Activated naive CD4-positive, alpha-beta T cell treated with Interleukin-2 at 50 U/mL for 16 hours (primary cell): ENCODE measurements around the gene RPS3.
A peak's percentile ranks its signal among the peaks of the same experiment; 100 is the strongest.

Experiments used
- DNase-seq: peaks from one replicate; pipeline ENCODE4 v3.0.0-alpha.2; 2020

Gene RPS3

GRCh38 chr11:75436806-75437205, 37.5 kb downstream of the RPS3 start:
- no peak for DNase-seq

GRCh38 chr11:75437966-75438659, 38.8 kb downstream of the RPS3 start:
- no peak for DNase-seq

- no peak for DNase-seq
These were observed 39.7 kb downstream of the RPS3 start for GRCh38 chr11:75439026-75439425.

DNA sequence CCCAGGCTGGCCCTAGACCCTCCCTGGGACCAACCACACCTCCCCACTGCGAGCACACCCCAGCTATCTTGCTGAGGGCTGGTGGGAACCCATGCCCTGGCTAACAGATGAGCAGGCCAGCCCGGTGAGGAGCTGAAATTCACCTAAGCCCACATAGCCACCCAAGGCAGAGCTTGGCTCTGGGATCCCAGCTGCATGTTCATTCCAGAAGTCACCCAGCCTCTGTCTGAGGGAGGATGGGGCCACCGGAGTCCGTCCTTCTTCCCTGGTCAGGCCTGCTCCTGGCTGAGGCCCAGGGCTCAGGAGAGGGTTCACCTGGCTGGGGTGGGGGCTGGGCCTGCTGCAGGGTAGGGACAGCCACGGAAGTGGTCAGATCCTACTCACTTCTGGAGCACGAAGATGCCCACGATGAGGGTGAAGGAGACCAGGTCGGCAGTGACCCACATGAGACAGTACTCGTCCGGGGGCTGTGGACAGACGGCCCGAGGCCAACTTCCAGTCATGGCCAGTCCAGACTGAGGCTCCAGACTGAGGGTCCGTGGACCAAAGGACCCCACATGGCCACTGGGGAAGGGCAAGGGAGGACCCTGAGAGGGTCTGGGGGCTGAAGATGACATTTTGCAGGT, 40.3 kb downstream of the RPS3 start:
- DNase-seq, result no peak

DNA sequence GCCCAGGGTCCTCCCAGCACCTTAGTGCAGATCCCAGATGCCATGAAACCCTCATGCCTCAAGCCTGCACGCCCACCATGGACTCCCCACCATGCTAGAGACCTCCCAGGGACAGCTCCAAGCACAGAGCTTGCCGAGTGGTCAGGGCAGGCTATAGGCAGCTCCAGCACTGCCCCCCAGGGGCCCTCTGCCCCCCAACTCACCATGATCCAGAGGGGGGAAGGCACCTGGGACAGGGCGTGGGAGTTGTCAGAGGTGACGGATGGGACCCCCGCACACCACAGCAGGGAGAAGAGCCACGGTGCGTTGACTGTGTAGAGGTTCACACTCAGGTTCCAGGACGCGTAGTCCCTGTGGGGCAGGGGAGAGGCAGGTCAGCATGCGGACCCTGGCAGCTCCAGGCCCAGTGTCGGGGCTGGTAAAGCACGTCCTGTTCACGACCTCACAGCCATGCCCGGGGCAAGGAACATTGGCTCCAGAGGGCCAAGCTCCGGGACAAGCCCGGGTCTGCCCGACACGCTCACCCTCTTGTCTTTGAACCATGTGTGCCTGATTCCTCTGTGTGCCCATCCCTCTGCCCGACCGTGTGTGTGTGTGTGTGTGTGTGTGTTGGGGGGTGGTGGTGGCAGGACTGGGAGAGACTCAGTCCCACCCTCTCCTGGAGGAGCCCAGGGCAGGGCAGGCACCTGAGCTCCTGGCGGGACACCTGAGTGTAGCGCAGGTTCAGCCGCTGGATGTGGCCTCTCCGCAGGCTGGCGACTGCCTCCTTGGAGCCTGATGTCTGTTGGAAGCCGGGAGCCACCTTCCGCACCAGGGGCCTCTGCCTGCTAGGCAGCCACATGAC, 41.9 kb downstream of the RPS3 start:
- DNase-seq, result no peak

GRCh38 chr11:75441804-75442132, 42.5 kb downstream of the RPS3 start:
- no peak for DNase-seq

GRCh38 chr11:75442161-75442885, 43.0 kb downstream of the RPS3 start:
- no peak for DNase-seq

DNA sequence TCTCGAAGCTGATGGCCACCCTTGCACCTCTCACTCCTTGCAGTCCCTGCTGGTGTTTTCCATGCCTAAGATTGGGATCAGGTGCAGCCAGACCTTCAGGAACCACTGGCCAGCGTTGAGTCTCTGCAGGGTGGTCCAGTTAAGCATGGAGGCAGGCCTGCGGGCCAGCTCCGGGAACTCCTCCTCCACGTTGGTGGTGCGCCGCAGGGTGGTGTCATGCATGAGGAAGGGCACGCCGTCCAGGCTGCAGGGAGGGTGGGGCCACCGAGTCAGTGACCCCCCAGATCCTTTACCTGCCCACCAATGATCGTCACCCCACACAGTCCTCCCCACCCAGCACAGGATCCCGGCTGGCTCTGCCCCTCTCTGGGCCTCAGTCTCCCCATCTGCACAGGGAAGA, 43.7 kb downstream of the RPS3 start:
- DNase-seq, result no peak

DNA sequence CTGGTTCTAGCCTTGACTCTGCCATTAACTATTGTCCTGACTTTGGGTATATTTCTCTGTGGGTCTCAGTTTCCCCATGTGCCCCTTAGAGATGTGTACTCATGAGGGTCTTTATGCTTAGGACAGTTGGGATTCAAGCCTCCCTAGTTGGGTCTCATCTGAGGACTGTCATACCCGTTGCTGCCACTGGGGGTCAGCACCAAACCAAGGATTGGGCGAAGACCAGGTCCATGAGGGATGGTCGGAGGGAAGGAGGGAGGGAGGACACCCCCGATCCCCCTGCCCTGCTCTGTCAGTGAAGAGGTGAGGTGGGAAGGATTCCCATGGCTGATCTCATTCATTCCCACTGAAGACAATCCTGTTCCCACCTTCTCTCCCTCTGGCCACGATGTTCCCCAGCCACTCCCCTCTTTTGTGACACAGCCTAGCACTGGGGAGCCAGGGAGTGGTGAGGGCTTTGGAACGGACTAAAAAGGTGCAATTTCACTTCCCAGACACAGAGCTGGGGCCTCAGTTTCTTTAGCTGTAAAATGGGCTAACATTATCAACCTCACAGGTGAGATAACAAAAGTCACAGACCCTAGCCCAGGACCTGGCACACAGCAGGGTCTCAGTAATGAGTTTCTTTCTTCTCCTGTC, 46.1 kb downstream of the RPS3 start:
- DNase-seq, result peak; percentile 77

- DNase-seq, result no peak
These were observed 48.1 kb downstream of the RPS3 start for GRCh38 chr11:75447415-75447814.

GRCh38 chr11:75449271-75449670, 50.0 kb downstream of the RPS3 start:
- no peak for DNase-seq

DNA sequence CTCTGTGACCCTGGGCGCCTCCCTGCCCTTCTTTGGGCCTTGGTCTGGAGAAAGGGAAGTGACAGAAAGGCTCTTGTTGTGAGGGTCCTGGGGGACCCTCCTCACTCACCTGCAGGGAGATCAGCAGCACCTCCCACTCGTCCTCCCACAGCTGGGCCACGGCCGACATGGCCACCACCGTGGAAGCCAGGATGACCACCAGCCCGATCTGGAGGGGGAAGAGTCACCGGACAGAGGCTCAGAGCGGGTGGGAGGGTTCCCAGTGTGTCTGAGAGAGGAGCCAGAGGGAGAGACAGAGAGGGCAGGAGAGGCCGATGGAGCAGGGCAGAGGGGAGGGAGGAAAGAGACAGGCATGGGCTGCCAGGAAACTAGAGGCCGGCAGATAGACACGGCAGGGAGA, 50.5 kb downstream of the RPS3 start:
- no peak for DNase-seq

DNA sequence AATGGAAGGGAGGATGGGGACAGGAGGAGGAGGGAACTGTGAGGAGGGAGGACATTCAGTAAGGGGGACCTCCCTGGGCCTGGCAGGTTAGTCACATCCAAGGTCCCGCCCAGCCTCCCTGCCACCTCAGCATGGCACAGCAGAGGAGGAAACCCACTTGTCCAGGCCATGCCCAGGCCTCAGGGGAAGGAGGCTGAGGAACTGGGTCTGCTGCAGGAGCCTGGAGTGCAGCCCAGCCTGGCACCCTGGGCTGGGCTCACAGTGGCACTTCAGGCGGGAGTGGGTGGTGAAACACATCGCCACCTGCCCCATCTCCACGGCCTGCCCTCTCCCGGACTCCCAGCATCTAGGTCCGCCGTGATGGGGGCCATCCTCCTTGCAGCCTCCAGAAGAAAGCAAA, 50.9 kb downstream of the RPS3 start:
- no peak for DNase-seq

- peak; percentile 41 for DNase-seq
These were observed 51.8 kb downstream of the RPS3 start for GRCh38 chr11:75450826-75451821.

DNA sequence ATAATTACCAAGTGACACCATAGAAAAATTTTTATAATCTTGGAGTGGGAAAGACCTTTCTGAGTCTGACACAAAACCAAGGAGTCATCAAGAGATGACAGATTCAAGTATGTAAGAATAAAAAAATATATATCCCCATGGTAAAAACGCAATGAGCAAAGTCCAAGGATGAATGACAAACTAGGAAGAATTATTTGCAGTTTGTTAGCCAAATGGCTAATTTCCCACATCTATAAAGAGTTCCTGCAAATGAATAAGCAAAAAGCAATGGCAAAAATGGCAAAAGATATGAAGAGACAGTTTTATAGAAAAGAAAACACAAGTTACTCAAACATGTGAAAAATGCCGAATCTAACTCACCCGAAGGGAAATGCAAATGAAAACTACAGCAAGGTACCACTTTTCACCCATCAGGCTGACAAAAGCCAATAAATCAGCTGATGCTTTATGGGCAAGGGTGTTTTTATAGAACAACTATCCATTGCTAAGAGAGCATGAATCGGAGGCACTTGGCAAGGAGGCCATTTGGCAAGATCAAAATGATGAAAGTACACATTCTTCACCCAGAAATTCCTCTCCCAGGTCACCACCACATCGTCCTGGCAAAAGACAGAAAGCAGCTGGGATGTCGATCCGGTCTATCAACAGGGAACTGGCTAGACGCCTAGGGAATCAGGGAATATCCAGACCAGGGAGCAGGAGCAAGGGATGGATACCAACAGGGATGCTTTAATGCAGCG, 54.8 kb downstream of the RPS3 start:
- no peak for DNase-seq

- DNase-seq, result no peak
These were observed 55.7 kb downstream of the RPS3 start for GRCh38 chr11:75454987-75455386.
